Kidney (tissue), 14 donors: Measurements from ENCODE around the gene CITED4. TPM values are rescaled to one million over a fixed set of nuclear protein-coding genes. Genes with fewer than 3 reads are reported as not detected.

ENCODE experiments used
- DNase-seq, 5 donors: peaks; one replicate each; pipeline ENCODE4 v3.0.0-alpha.2; 2013 to 2020
- FAIRE-seq: peaks from 2 replicates; lab custom pipeline; 2012; peaks lifted over from hg19 to GRCh38; lab: Jason Lieb, UNC
- H3K27ac ChIP-seq, 2 donors: one replicate each; pipeline ENCODE4 v1.7.0; 2013; ENCODE audit warnings: low read depth in 2 of 2, low read length in 2 of 2, inconsistent platforms in 1 of 2
- H3K27me3 ChIP-seq: one replicate; pipeline ENCODE4 v1.7.1; 2013; ENCODE audit warnings: low read length, inconsistent platforms; ENCODE audit not compliant: control insufficient read depth, insufficient read depth
- H3K36me3 ChIP-seq, 3 donors: one replicate each; pipeline versions ENCODE4 v1.7.0 to v1.7.1; 2013; ENCODE audit warnings: low read length in 3 of 3, control low read depth in 1 of 3, inconsistent platforms in 1 of 3; ENCODE audit not compliant: insufficient read depth in 3 of 3, control insufficient read depth in 2 of 3
- H3K4me1 ChIP-seq, 3 donors: one replicate each; pipeline versions ENCODE4 v1.7.0 to v1.7.1; 2013; ENCODE audit warnings: low read length in 3 of 3, inconsistent platforms in 1 of 3, low read depth in 1 of 3; ENCODE audit not compliant: control insufficient read depth in 2 of 3, insufficient read depth in 2 of 3
- H3K4me3 ChIP-seq, 3 donors: one replicate each; pipeline versions ENCODE4 v1.7.0 to v1.8.1; 2013; ENCODE audit warnings: low read length in 3 of 3, control low read depth in 1 of 3, inconsistent platforms in 1 of 3
- H3K9ac ChIP-seq, 3 donors: one replicate each; pipeline versions ENCODE4 v1.7.0 to v1.7.1; 2013; ENCODE audit warnings: low read length in 3 of 3, control low read depth in 1 of 3, inconsistent platforms in 1 of 3
- H3K9me3 ChIP-seq, 3 donors: one replicate each; pipeline versions ENCODE4 v1.7.0 to v1.7.1; 2013; ENCODE audit warnings: low read length in 3 of 3, control low read depth in 1 of 3, inconsistent platforms in 1 of 3; ENCODE audit not compliant: control insufficient read depth in 2 of 3, insufficient read depth in 1 of 3
- intact Hi-C: fragments of 100-400 bp; cut with DNase I; formaldehyde crosslinking; loops from one replicate; pipeline ENCODE4 v1.11.1; 2022
- polyA plus RNA-seq: library from polyadenylated mRNA; stranded (reverse); fragments of 350-450 nt; fragmentation: Illumina TruSeq; extraction: RNeasy Lipid Tissue Mini Kit (QIAGEN cat#74804); gene quantifications from one replicate; pipeline ENCODE4 v1.2.3, GENCODE V29; 2014; ENCODE audit warnings: low read depth, low replicate concordance; ENCODE audit not compliant: insufficient read depth
- total RNA-seq: library from RNA; stranded (reverse); fragmentation: NEBNext Ultra II Directional; extraction: Animal tissue kit (Norgen Biotek cat#: 25700); gene quantifications from one replicate; pipeline ENCODE4 v1.2.1, GENCODE V29; 2021
- TF ChIP-seq, protein P1 (sequence below): IDR thresholded peaks from 3 replicates; pipeline ENCODE4 v1.5.1; 2012; ENCODE audit warnings: mild to moderate bottlenecking, moderate library complexity, borderline replicate concordance; ENCODE audit not compliant: insufficient read depth; ENCODE audit errors: extremely low read depth
- donor health status: control.
- donor health status: control.
- donor health status: control.
- donor health status: control.
- donor health status: control.
- donor health status: DM: yes; HTN: yes; CAD: no.
- donor health status: Normal renal cell carcinoma (clear cell type).

The CITED4 gene
- total and polyA plus RNA-seq, 2 donors from 2014 or later = 21.7 to 78.6 TPM

DNA sequence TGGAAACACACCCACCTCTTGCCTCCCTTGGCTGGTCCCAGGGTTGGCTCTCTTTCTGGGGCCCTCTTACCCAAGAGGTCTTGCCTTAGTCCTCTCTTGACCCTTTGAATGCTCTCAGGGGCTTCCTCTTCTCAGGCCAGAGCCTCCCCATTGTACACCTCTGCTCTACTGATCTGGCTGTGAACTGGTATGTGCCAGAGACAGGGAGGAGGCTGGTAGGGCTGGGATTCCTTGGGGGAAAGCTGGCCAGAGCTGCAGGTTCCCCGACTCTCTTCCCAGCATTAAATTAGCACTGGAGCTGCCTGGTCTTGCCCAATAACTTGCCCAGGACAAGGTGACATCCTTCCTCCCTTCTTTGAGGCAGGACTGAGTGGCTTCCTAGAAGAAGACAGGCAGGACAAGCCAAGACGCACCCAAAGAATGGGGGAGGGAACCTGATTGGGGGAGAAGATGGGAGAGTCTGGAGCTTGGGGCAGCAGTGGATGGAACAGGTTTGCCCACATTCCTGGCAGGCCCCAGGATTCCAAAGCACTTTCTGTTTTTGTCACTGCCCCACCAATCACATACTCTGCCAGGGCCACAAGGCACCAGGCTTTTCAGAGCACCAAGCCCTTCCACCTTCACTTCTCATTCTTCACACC is 37.2 kb upstream of the CITED4 start:
- no peaks in the 10 kb centered on the region for H3K27me3 ChIP-seq
- H3K9me3 ChIP-seq = peaks cover 0 to under 1% (median 0%) of the 10 kb centered on the region in 3 donors
- H3K4me1 ChIP-seq = peaks cover 0 to 29% (median 6%) of the 10 kb centered on the region in 3 donors
- H3K4me3 ChIP-seq = no peak overlapping the region
- TF ChIP-seq, protein P1, sequence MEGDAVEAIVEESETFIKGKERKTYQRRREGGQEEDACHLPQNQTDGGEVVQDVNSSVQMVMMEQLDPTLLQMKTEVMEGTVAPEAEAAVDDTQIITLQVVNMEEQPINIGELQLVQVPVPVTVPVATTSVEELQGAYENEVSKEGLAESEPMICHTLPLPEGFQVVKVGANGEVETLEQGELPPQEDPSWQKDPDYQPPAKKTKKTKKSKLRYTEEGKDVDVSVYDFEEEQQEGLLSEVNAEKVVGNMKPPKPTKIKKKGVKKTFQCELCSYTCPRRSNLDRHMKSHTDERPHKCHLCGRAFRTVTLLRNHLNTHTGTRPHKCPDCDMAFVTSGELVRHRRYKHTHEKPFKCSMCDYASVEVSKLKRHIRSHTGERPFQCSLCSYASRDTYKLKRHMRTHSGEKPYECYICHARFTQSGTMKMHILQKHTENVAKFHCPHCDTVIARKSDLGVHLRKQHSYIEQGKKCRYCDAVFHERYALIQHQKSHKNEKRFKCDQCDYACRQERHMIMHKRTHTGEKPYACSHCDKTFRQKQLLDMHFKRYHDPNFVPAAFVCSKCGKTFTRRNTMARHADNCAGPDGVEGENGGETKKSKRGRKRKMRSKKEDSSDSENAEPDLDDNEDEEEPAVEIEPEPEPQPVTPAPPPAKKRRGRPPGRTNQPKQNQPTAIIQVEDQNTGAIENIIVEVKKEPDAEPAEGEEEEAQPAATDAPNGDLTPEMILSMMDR = no peak
- H3K36me3 ChIP-seq = no peaks in the 10 kb centered on the region
- DNase-seq = peak; percentile 62 to 81 (median 72)
- H3K27ac ChIP-seq = peak overlapping the region; percentile 47 to 49
- intact Hi-C loops = no loop called here
- FAIRE-seq = no peak
- no peak overlapping the region for H3K9ac ChIP-seq

DNA sequence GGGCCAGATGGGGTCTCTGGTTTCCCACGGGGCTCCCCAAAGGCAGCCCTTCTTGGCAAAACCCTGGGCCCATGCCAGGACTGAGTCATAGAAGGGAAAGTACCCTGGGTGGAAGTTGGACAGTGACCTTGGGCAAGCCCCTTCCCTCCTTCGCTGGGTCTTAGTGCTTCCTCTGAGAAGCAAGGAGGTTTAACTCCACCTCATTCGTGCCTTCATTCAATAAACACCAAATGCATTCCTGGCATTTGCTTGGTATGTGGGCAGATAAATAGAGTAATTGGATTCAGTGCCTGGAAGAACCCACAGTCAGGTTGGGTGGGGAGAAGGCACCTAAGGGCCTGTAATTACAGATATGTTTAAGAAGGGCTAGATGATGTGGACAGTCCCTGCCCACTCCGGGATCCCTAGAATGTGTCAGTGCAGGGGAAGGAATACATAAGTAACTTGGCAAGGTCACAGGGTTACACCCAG is 36.3 kb upstream of the CITED4 start:
- TF ChIP-seq, protein P1 = no peak
- peak in 1 of 5 donors; percentile 78 for DNase-seq
- H3K4me3 ChIP-seq = no peak overlapping the region
- H3K9ac ChIP-seq = no peak overlapping the region
- peak overlapping the region in 1 of 2 donors; percentile 49 for H3K27ac ChIP-seq
- H3K27me3 ChIP-seq = no peaks in the 10 kb centered on the region
- peaks cover 0 to 8% (median 0%) of the 10 kb centered on the region in 3 donors for H3K9me3 ChIP-seq
- H3K4me1 ChIP-seq = peaks cover 0 to 29% (median 6%) of the 10 kb centered on the region in 3 donors
- intact Hi-C loops = no loop called here
- no peaks in the 10 kb centered on the region for H3K36me3 ChIP-seq
- FAIRE-seq = no peak

DNA sequence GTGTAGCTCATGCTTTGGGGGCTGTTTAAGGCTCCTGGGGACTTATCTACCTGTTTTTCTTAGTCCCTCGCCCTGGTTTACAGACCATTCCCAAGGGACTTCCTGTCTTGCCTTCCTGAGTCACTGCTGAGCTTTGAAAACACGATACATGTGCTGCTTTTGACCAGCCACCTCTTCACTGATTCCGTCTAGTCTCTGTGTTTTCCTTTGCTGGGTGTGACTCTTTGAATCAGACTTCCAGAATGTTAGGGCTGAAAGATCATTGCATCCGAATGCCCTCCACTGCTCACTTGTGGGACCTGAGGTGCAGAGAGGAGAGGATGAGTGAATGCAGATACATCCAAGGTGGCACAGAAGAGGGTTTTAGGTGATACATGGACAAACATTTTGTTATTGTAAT is 35.4 kb upstream of the CITED4 start:
- Histone ChIP-seq H3K9ac (no peak overlapping the region), H3K9me3 (peaks cover 0 to 8% (median 0%) of the 10 kb centered on the region in 3 donors), H3K36me3 (no peaks in the 10 kb centered on the region), H3K4me3 (no peak overlapping the region), H3K27me3 (no peaks in the 10 kb centered on the region), H3K27ac (no peak overlapping the region), H3K4me1 (peaks cover 0 to 29% (median 6%) of the 10 kb centered on the region in 3 donors)
- no peak for DNase-seq
- FAIRE-seq = no peak
- intact Hi-C loops = no loop called here
- TF ChIP-seq, protein P1 = no peak
